GM19043 (cell line): ENCODE measurements around the gene DENND5A.
A peak's percentile ranks its signal among the peaks of the same experiment; 100 is the strongest.

Experiments used
- ATAC-seq: cut with Tn5 transposase; IDR thresholded peaks from one replicate; pipeline ENCODE4 v1.9.1; 2021; ENCODE audit warnings: low read depth; ENCODE audit not compliant: unreplicated experiment

The DENND5A gene

GRCh38 chr11:9265211-9266131, at the start of gene DENND5A:
Gene DENND5A, minus strand, starts transcription at chr11:9265350. Its CDS starts 281 bp downstream, at chr11:9265069.
- no peak for ATAC-seq

- peak; percentile 94 for ATAC-seq
Measured at GRCh38 chr11:9314291-9315077, 49.3 kb upstream of the DENND5A start, which contains the start of gene TMEM41B. Gene TMEM41B, minus strand, starts transcription at chr11:9314593. Its CDS starts 152 bp downstream, at chr11:9314441.

DNA sequence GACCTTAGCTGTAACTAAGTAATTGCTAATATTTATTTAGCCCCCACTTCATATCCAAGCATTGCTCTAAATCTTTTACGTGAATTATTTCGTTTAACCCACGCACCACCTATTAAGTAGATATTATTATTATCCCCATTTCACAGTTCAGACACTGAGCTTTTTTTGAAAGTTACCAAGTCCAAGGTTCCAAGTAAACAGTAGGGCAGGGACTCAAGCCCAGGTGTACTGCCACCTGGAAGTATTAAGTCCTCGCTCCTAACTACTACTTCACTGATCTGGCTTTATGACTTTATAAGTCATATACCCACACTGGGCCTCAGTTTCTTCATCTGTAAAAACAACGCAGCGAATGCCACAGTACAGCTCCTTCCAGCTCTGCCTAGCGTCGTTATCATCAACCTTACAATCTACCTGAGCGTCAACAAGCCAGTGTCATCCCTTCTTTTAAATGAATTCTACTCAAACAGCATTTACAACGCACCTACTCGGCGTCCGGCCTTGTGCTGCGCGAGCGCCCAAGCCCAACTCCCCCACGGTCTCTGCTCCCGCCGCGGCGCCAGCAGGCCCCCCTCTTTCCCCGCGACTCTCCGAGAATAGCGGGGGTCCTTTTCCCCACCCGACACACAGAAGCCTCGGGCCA, 48.6 kb upstream of the DENND5A start:
- ATAC-seq, result peak; percentile 0

DNA sequence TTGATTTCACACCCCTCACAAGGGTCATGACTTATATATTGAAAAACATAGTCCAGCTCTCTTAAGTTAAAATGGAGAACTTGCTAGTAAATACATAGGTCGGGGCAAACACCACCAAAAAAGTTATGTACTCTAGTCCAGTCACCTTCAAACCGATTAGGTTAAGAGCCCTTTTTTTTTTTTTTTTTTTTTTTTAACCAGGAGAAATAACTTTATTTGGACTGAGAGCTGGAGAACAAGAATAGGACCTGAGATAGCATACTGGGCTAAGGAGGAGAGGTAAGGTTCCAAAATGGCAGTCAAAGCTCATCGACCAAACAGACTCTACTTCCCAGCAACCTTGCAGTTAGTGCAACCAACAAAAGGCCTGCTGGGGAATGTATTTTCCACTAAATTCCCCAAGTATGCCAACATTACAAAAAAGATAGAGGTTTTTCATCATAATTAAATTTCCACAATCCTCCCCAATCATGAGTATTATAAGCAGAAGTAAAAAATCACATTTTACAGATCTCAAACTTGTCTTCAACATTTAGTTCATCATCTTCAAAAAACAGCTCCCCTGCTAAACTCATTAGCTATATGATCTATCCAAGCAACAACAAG, 45.4 kb upstream of the DENND5A start:
- ATAC-seq, result no peak

DNA sequence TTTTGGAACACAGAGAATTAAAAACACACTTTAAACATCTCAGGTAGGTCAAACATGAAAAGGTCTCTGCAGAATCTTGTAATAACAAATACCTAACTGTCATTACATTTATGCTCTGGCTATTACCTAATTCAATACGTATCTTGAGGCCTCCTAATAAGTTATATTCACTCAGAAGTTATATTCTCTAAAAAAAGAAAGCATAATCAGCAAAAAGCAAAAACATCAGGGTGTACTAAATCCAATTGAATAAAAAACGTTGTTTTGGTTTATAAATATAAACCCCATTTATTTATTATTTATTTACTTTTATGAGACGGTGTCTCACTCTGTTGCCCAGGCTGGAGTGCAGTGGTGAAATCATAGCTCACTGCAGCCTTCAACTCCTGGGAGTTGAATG, 39.0 kb upstream of the DENND5A start:
- ATAC-seq, result no peak

DNA sequence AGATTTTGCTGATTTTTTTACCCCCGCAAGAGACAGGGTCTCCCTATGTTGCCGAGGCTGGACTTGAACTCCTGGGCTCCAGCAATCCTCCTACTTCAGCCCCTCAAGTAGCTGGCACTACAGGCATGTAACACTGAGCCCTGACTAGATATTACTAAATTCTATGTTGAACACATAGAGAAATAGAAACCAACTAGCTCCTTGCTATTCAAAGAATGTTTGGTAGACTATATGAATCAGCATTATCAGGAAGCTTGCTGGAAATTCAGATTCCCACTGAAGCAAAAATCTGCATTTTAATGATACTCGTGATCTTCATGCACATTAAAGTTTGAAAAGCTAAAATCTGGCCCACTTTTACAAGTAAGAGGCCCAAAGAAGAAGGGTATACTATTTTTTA, 37.3 kb upstream of the DENND5A start:
- no peak for ATAC-seq

- ATAC-seq, result no peak
Measured at GRCh38 chr11:9301720-9302119, 36.6 kb upstream of the DENND5A start.

- no peak for ATAC-seq
Measured at GRCh38 chr11:9293646-9294045, 28.5 kb upstream of the DENND5A start.

DNA sequence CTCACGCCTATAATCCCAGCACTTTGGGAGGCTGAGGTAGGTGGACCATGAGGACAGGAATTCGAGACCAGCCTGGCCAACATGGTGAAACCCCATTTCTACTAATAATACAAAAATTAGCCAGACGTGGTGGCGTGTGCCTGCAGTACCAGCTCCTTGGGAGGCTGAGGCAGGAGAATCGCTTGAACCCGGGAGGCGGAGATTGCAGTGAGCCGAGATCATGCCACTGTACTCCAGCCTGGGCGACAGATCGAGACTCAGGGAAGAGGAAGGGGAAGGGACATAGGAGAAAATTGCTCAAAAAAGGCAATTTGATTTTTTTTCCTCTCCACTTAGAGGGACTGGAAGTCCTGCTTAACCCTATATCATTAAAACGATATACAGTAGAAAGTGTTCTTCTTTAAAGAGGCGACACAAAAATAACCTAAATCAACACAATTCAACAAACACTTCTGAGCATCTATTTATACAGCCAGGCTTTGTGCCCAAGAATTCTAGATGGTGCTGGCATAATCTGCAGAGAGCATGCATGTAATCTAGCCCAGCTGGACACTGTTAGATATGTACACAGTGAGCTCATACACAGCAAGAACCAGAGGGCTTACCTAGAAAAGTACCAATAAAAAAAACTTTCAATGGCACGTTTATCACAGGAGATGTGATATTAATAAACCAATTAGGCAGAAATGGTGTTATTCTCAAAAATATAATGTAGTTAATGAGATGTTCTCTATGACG, 20.9 kb upstream of the DENND5A start:
- ATAC-seq, result no peak

GRCh38 chr11:9280655-9281301, 15.6 kb upstream of the DENND5A start:
- peak; percentile 93 for ATAC-seq

GRCh38 chr11:9277176-9277575, 12.0 kb upstream of the DENND5A start:
- no peak for ATAC-seq

DNA sequence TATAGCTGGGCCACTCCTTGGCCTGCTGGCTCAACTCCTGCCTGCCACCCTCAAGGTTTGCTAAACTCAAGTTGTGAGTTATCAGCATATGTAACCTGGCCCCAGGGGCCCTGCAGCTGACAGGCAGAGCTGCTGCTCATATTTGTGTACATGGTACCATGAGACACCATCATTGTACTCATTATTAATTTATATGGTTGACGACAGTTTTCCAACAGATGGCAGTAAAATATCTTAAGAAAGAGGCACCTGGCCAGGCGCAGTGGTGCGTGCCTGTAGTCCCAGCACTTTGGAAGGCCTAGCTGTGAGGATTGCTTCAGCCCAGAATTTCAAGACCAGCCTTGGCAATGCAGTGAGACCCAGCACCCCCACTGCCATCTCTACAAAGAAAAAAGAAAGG, 11.4 kb upstream of the DENND5A start:
- no peak for ATAC-seq

DNA sequence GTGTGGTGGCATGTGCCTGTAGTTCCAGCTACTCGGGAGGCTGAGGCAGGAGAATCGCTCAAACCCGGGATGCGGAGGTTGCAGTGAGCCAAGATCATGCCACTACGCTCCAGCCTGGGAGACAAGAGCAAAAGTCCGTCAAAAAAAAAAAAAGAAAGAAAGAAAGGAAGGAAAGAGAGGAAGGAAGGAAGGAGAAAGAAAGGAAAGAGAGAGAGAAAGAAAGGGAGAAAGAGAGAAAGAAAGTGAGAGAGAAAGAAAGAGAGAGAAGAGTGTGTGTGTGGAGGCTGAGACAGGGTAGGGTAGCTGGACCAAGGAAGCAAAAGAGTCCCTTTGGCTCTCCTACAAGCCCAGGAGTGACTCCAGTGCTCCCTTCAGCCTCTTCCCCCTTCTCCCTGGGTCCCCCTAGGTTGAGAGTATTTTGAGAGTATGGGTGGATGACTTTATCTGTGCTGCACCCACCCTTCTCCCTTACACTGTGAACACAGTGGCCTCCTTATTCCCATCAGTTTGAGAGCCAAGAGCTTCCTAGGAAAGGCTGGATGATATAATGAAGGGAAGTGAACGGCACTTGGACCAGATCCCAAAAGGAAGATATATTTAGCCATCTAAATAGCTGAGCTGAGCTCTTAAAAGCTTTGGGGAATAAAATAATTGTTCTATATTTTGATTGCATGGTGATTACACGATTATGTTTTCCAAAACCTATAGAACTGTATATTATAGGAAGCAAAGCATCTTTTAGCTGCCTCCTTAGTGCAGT, 9.5 kb upstream of the DENND5A start:
- ATAC-seq, result no peak

- no peak for ATAC-seq
Measured at GRCh38 chr11:9273376-9274336, 8.5 kb upstream of the DENND5A start.

- no peak for ATAC-seq
Measured at GRCh38 chr11:9269492-9270013, 4.4 kb upstream of the DENND5A start.

DNA sequence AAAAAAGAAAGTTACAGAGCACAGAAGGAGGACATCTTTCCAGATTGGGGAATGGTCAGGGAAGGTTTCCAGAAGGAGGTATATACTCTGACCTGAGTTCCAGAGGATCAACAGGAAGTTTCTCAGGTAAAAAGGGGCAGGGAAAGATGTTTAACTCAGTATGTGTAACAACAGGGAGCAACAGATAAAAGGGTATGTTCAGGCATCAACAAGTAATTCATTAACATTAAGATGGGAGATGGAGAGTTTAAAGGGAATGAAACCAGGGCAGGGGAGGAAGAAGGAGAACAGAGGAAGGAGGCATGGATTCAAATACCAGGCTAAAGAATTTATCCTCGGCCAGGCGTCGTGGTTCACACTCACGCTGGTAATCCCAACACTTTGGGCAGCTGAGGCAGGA, 2.5 kb upstream of the DENND5A start:
- no peak for ATAC-seq

GRCh38 chr11:9266926-9267325, 1.8 kb upstream of the DENND5A start:
- ATAC-seq, result no peak
